Testis (tissue), 5 donors: ENCODE results near the gene TTC23L. TPM values are rescaled to one million over a fixed set of nuclear protein-coding genes. Genes with fewer than 3 reads are reported as not detected.

Experiments
- DNase-seq: peaks from one replicate; pipeline ENCODE4 v3.0.0-alpha.2; 2019
- H3K27ac ChIP-seq, 2 donors: fragments of 200-600 bp; sonication (generic); one replicate each; pipeline ENCODE4 v1.5.1; 2019
- H3K27me3 ChIP-seq: fragments of 200-600 bp; sonication (generic); one replicate; pipeline ENCODE4 v1.5.1; 2019
- H3K36me3 ChIP-seq: fragments of 200-600 bp; sonication (generic); one replicate; pipeline ENCODE4 v1.5.1; 2017; ENCODE audit warnings: low read depth; ENCODE audit errors: missing control alignments
- H3K4me1 ChIP-seq: fragments of 200-600 bp; sonication (generic); one replicate; pipeline ENCODE4 v1.5.1; 2019
- H3K4me3 ChIP-seq, 2 donors: fragments of 200-600 bp; sonication (generic); one replicate each; pipeline ENCODE4 v1.5.1; 2017 to 2019
- H3K9me3 ChIP-seq: fragments of 200-600 bp; sonication (generic); one replicate; pipeline ENCODE4 v1.5.1; 2017
- CTCF ChIP-seq, 3 experiments: fragments of 450-650 bp in 2 of 3; fragments of 200-600 bp in 1 of 3; sonication (generic) in 1 of 3; IDR thresholded peaks; one replicate each; pipeline ENCODE4 v1.5.1; 2016 to 2019; ENCODE audit warnings: antibody characterized with exemption in 3 of 3, mild to moderate bottlenecking in 2 of 3, moderate library complexity in 1 of 3
- POLR2A ChIP-seq: fragments of 450-650 bp; IDR thresholded peaks from one replicate; pipeline ENCODE4 v1.6.1; 2017; ENCODE audit warnings: antibody characterized with exemption, mild to moderate bottlenecking, moderate library complexity
- WGBS, 2 donors: methylation state at CpG; one replicate each; pipeline ENCODE4 v1.1.5; 2018; 5-methylcytosine and 5-hydroxymethylcytosine counted together
- intact Hi-C: fragments of 100-400 bp; cut with DNase I; formaldehyde crosslinking; loops from one replicate; pipeline ENCODE4 v1.15.1; 2023; ENCODE audit warnings: low total_unique reads
- long read RNA-seq, 2 donors: transcript quantifications; one replicate each; lab custom pipeline, GENCODE V29; 2026
- polyA plus RNA-seq: library from polyadenylated mRNA; stranded (reverse); fragments of 350-450 nt; fragmentation: Illumina TruSeq; extraction: RNeasy Lipid Tissue Mini Kit (QIAGEN cat#74804); gene quantifications from one replicate; pipeline ENCODE4 v1.2.3, GENCODE V29; 2014; ENCODE audit warnings: low read depth, low replicate concordance; ENCODE audit not compliant: insufficient read depth
- total RNA-seq, 2 donors: library from RNA; depleted of rRNA; stranded (reverse); fragments of >200 nt; gene quantifications; one replicate each; pipeline ENCODE4 v1.2.3, GENCODE V29; 2016

TTC23L gene, protein sequence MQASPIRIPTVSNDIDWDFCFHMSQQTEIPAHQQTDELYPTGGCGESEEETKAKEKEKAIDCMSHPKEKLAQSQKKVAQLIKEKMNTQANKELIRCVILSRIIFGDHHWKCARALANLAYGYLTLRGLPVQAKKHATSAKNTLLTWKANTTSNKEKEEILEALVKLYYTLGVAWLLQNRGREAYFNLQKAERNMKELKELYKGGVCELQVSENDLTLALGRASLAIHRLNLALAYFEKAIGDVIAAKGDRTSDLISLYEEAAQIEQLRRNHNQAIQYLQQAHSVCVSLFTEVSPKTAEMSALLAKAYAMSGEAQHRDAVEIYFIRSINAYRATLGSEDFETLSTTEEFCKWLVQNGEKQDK
- 10 to 100 TPM; 16.9 to 28.2 TPM for total RNA-seq
- 60.6 TPM for polyA plus RNA-seq
- long read RNA-seq, donor 1, partial matches to known transcripts: 28 of 28 reads
- long read RNA-seq, donor 1, other reads (novel, unspliced or antisense): 0 of 28 reads
- long read RNA-seq, donor 2, partial matches to known transcripts: 8 of 8 reads
- long read RNA-seq, donor 2, other reads (novel, unspliced or antisense): 0 of 8 reads

- peak; percentile 98 for DNase-seq
- H3K4me1 ChIP-seq: peaks cover 8% of the 10 kb centered on the region
- intact Hi-C loops: no loop called here
- no peaks in the 10 kb centered on the region for H3K27me3 ChIP-seq
- no peak for TF ChIP-seq CTCF (IDR thresholded peaks at IDR 0.05)
- TF ChIP-seq POLR2A: peak; percentile 52
- H3K27ac ChIP-seq: peak within 1 kb of the TSS; percentile 77 to 86
- no peaks in the 10 kb centered on the region for H3K9me3 ChIP-seq
- 1% methylated on average over 55 to 72 of the region's 73 CpGs for WGBS, 2 donors
- peak within 1 kb of the TSS; percentile 53 to 81 for H3K4me3 ChIP-seq
- no peaks in the 10 kb centered on the region for H3K36me3 ChIP-seq
These were observed at the start of gene TTC23L for GRCh38 chr5:34838785-34839714. Gene TTC23L, plus strand, starts transcription at chr5:34839164. Its CDS starts 1,508 bp downstream, at chr5:34840672.

DNA sequence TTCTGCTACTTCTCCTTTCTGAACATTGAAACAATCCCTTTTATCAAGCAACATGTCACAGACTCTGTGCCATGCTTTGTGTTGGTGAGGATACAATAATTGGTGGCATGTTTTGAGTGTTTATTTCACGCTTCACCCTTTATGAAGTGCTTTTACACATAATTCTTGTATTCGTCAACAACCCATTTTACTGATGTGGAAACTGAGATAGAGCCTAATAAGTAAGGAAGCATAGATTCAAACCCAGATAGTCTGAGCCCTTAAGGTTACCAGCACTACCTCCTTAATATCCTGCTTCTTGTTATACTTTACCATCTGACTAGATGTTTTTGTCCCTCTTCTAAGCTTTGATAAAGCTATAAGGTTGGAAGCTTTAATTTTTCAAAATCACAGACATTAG lies 49.3 kb upstream of the TTC23L start:
- Histone ChIP-seq H3K9me3 (no peaks in the 10 kb centered on the region), H3K27ac (no peak overlapping the region), H3K4me3 (no peak overlapping the region), H3K4me1 (peaks cover 4% of the 10 kb centered on the region), H3K36me3 (no peaks in the 10 kb centered on the region), H3K27me3 (no peaks in the 10 kb centered on the region)
- 87 to 90% methylated on average over 2 of the region's 2 CpGs for WGBS, 2 donors
- TF ChIP-seq CTCF (IDR thresholded peaks at IDR 0.05) (no peak), POLR2A (no peak)
- intact Hi-C loops: no loop called here
- no peak for DNase-seq

DNA sequence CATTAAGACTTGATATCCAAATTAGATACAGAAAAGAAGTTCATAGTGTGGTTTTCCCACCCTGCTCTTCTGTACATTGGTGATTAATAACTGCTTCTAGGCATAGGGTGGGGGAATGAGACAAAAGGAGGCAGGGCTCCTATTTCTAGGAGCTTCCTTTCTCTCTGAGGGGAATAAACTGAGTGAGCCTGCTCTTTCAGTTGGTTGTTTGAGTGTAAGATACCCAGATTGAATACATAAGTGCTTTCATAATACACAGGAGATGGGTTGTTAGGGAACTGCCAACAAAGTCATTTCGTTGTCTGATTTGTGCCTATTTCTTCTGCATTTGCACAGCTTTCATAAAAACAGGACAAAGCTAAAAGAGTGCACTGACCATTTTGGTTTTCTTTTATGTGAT lies 48.9 kb upstream of the TTC23L start:
- Histone ChIP-seq H3K4me3 (no peak overlapping the region), H3K36me3 (no peaks in the 10 kb centered on the region), H3K9me3 (no peaks in the 10 kb centered on the region), H3K27ac (no peak overlapping the region), H3K4me1 (peaks cover 4% of the 10 kb centered on the region), H3K27me3 (no peaks in the 10 kb centered on the region)
- no peak for TF ChIP-seq POLR2A
- 65 to 72% methylated on average over 1 of the region's 1 CpG for WGBS, 2 donors
- DNase-seq: no peak
- intact Hi-C loops: no loop called here

- intact Hi-C loops: no loop called here
- Histone ChIP-seq H3K27me3 (no peaks in the 10 kb centered on the region), H3K4me1 (peaks cover 4% of the 10 kb centered on the region), H3K36me3 (no peaks in the 10 kb centered on the region), H3K4me3 (no peak overlapping the region), H3K9me3 (no peaks in the 10 kb centered on the region), H3K27ac (no peak overlapping the region)
- TF ChIP-seq POLR2A (no peak), CTCF (IDR thresholded peaks at IDR 0.05) (no peak)
- peak; percentile 17 for DNase-seq
- 50 to 72% methylated on average over 5 of the region's 5 CpGs for WGBS, 2 donors
These were observed 47.2 kb upstream of the TTC23L start for GRCh38 chr5:34791761-34792244.
